Measurements from ENCODE around the gene MAMDC2.

Gene MAMDC2

GRCh38 chr9:70066874-70067273 is 23.2 kb downstream of the MAMDC2 start:
- no peak for ATAC-seq
- Mint-ChIP-seq H3K27ac (no peak overlapping the region), H3K4me1 (no peaks in the 10 kb centered on the region), H3K27me3 (peaks cover 32% of the 10 kb centered on the region), H3K36me3 (no peaks in the 10 kb centered on the region), H3K4me3 (no peak overlapping the region), H3K9me3 (no peaks in the 10 kb centered on the region)

GRCh38 chr9:70069704-70070103 is 26.1 kb downstream of the MAMDC2 start:
- Mint-ChIP-seq H3K4me3 (no peak overlapping the region), H3K27ac (no peak overlapping the region), H3K36me3 (no peaks in the 10 kb centered on the region), H3K4me1 (no peaks in the 10 kb centered on the region), H3K9me3 (no peaks in the 10 kb centered on the region), H3K27me3 (peaks cover 32% of the 10 kb centered on the region)
- no peak for ATAC-seq

GRCh38 chr9:70073193-70073592 is 29.5 kb downstream of the MAMDC2 start:
- Mint-ChIP-seq H3K4me1 (no peaks in the 10 kb centered on the region), H3K36me3 (no peaks in the 10 kb centered on the region), H3K4me3 (no peak overlapping the region), H3K27me3 (peaks cover 5% of the 10 kb centered on the region), H3K27ac (no peak overlapping the region), H3K9me3 (no peaks in the 10 kb centered on the region)
- ATAC-seq = no peak

GRCh38 chr9:70073756-70074155 is 30.1 kb downstream of the MAMDC2 start:
- Mint-ChIP-seq H3K36me3 (no peaks in the 10 kb centered on the region), H3K4me3 (no peak overlapping the region), H3K27me3 (no peaks in the 10 kb centered on the region), H3K4me1 (no peaks in the 10 kb centered on the region), H3K9me3 (no peaks in the 10 kb centered on the region), H3K27ac (no peak overlapping the region)
- no peak for ATAC-seq

GRCh38 chr9:70076678-70077077 is 33.0 kb downstream of the MAMDC2 start:
- ATAC-seq = no peak
- Mint-ChIP-seq H3K27me3 (peaks cover 18% of the 10 kb centered on the region), H3K9me3 (no peaks in the 10 kb centered on the region), H3K4me1 (no peaks in the 10 kb centered on the region), H3K36me3 (no peaks in the 10 kb centered on the region), H3K27ac (no peak overlapping the region), H3K4me3 (no peak overlapping the region)

GRCh38 chr9:70079417-70080037 is 35.9 kb downstream of the MAMDC2 start:
- Mint-ChIP-seq H3K36me3 (no peaks in the 10 kb centered on the region), H3K27me3 (peaks cover 18% of the 10 kb centered on the region), H3K9me3 (no peaks in the 10 kb centered on the region), H3K27ac (no peak overlapping the region), H3K4me1 (no peaks in the 10 kb centered on the region), H3K4me3 (no peak overlapping the region)
- no peak for ATAC-seq

GRCh38 chr9:70080481-70081119 is 37.0 kb downstream of the MAMDC2 start:
- ATAC-seq = no peak
- no peaks in the 10 kb centered on the region for H3K9me3 Mint-ChIP-seq
- H3K36me3 Mint-ChIP-seq = no peaks in the 10 kb centered on the region
- H3K27me3 Mint-ChIP-seq = peaks cover 18% of the 10 kb centered on the region
- H3K4me1 Mint-ChIP-seq = no peaks in the 10 kb centered on the region
- no peak overlapping the region for H3K27ac Mint-ChIP-seq
- no peak overlapping the region for H3K4me3 Mint-ChIP-seq

GRCh38 chr9:70081120-70081495 is 37.5 kb downstream of the MAMDC2 start:
- Mint-ChIP-seq H3K4me1 (no peaks in the 10 kb centered on the region), H3K27ac (no peak overlapping the region), H3K27me3 (peaks cover 18% of the 10 kb centered on the region)

GRCh38 chr9:70083429-70083828 is 39.8 kb downstream of the MAMDC2 start:
- no peaks in the 10 kb centered on the region for H3K4me1 Mint-ChIP-seq
- H3K4me3 Mint-ChIP-seq = no peak overlapping the region
- no peak for ATAC-seq
- no peak overlapping the region for H3K27ac Mint-ChIP-seq
- no peaks in the 10 kb centered on the region for H3K9me3 Mint-ChIP-seq
- peaks cover 18% of the 10 kb centered on the region for H3K27me3 Mint-ChIP-seq
- H3K36me3 Mint-ChIP-seq = no peaks in the 10 kb centered on the region

More at GRCh38 chr9:70081120-70081495, 37.5 kb downstream of the MAMDC2 start:
- Mint-ChIP-seq H3K4me3 (no peak overlapping the region), H3K9me3 (no peaks in the 10 kb centered on the region), H3K36me3 (no peaks in the 10 kb centered on the region)
- no peak for ATAC-seq

GRCh38 chr9:70085241-70085640 is 41.6 kb downstream of the MAMDC2 start:
- Mint-ChIP-seq H3K27ac (no peak overlapping the region), H3K36me3 (no peaks in the 10 kb centered on the region), H3K27me3 (peaks cover 11% of the 10 kb centered on the region), H3K4me1 (no peaks in the 10 kb centered on the region), H3K9me3 (no peaks in the 10 kb centered on the region), H3K4me3 (no peak overlapping the region)
- no peak for ATAC-seq

GRCh38 chr9:70091103-70091502 is 47.5 kb downstream of the MAMDC2 start:
- Mint-ChIP-seq H3K4me3 (no peak overlapping the region), H3K27me3 (peaks cover 12% of the 10 kb centered on the region), H3K4me1 (no peaks in the 10 kb centered on the region), H3K27ac (no peak overlapping the region), H3K36me3 (no peaks in the 10 kb centered on the region), H3K9me3 (no peaks in the 10 kb centered on the region)
- no peak for ATAC-seq

- no peaks in the 10 kb centered on the region for H3K36me3 Mint-ChIP-seq
- no peaks in the 10 kb centered on the region for H3K9me3 Mint-ChIP-seq
- no peak for ATAC-seq
- no peak overlapping the region for H3K27ac Mint-ChIP-seq
- H3K4me1 Mint-ChIP-seq = no peaks in the 10 kb centered on the region
- H3K27me3 Mint-ChIP-seq = peaks cover 12% of the 10 kb centered on the region
- no peak overlapping the region for H3K4me3 Mint-ChIP-seq
Observed at GRCh38 chr9:70091572-70091971, 47.9 kb downstream of the MAMDC2 start.

GRCh38 chr9:70092190-70092589 is 48.5 kb downstream of the MAMDC2 start:
- no peaks in the 10 kb centered on the region for H3K9me3 Mint-ChIP-seq
- H3K4me1 Mint-ChIP-seq = no peaks in the 10 kb centered on the region
- ATAC-seq = no peak
- peaks cover 12% of the 10 kb centered on the region for H3K27me3 Mint-ChIP-seq
- H3K36me3 Mint-ChIP-seq = no peaks in the 10 kb centered on the region
- H3K4me3 Mint-ChIP-seq = no peak overlapping the region
- H3K27ac Mint-ChIP-seq = no peak overlapping the region

- H3K27me3 Mint-ChIP-seq = peaks cover 12% of the 10 kb centered on the region
- no peak overlapping the region for H3K27ac Mint-ChIP-seq
- H3K9me3 Mint-ChIP-seq = no peaks in the 10 kb centered on the region
- ATAC-seq = no peak
- no peaks in the 10 kb centered on the region for H3K36me3 Mint-ChIP-seq
- H3K4me3 Mint-ChIP-seq = no peak overlapping the region
- no peaks in the 10 kb centered on the region for H3K4me1 Mint-ChIP-seq
Observed at GRCh38 chr9:70093095-70093494, 49.4 kb downstream of the MAMDC2 start.

- no peak for ATAC-seq
- Mint-ChIP-seq H3K4me1 (no peaks in the 10 kb centered on the region), H3K9me3 (no peaks in the 10 kb centered on the region), H3K36me3 (no peaks in the 10 kb centered on the region), H3K27me3 (peaks cover 12% of the 10 kb centered on the region), H3K27ac (no peak overlapping the region), H3K4me3 (no peak overlapping the region)
Observed at GRCh38 chr9:70093944-70094343, 50.3 kb downstream of the MAMDC2 start.

- no peaks in the 10 kb centered on the region for H3K36me3 Mint-ChIP-seq
- ATAC-seq = no peak
Observed at GRCh38 chr9:70094747-70095146, 51.1 kb downstream of the MAMDC2 start.

More at GRCh38 chr9:70094747-70095146, 51.1 kb downstream of the MAMDC2 start:
- Mint-ChIP-seq H3K27ac (no peak overlapping the region), H3K4me1 (no peaks in the 10 kb centered on the region), H3K4me3 (no peak overlapping the region), H3K9me3 (no peaks in the 10 kb centered on the region), H3K27me3 (peaks cover 12% of the 10 kb centered on the region)

Measured in stimulated activated memory B cell treated with anti-CD40 and anti-IgM and Interleukin-4, amounts not matched to agents 10 μg/mL and 1 μg/mL and 100 μg/mL, for 72 hours (primary cell).